H1 (cell line): ENCODE measurements around the gene PIAS4. TPM values are rescaled to one million over a fixed set of nuclear protein-coding genes. Genes with fewer than 3 reads are reported as not detected.

Experiments used
- CTCF ChIA-PET: fragments of 300-600 bp; sonication (Branson Sonifier 250); formaldehyde crosslinking; loops from one replicate; lab custom pipeline; 2021; ENCODE audit not compliant: partially characterized antibody; lab: Charles Lee
- POLR2A ChIA-PET: fragments of 300-600 bp; sonication (Branson Sonifier 250); formaldehyde crosslinking; loops from one replicate; lab custom pipeline; 2021; ENCODE audit warnings: inconsistent platforms; ENCODE audit not compliant: partially characterized antibody; lab: Charles Lee
- DNase-seq, 2 experiments: peaks; one replicate each; pipeline versions ENCODE4 v3.0.0 to v3.0.0-alpha.2; 2010 to 2022; ENCODE audit warnings: low spot score in 2 of 2, low read depth in 1 of 2, mixed read lengths in 1 of 2
- FAIRE-seq: peaks from 2 replicates; lab custom pipeline; 2011; peaks lifted over from hg19 to GRCh38; lab: Jason Lieb, UNC
- H2AFZ ChIP-seq: 2 replicates; pipeline ENCODE4 v1.8.1; 2012; ENCODE audit warnings: low read length, inconsistent platforms
- H2AK5ac ChIP-seq: 2 replicates; pipeline ENCODE4 v1.6.1; 2013; ENCODE audit warnings: low read depth, low read length
- H2BK120ac ChIP-seq: replicated peaks from 2 replicates; pipeline ENCODE3; 2013; ENCODE audit warnings: low read depth, low read length, inconsistent platforms
- H2BK12ac ChIP-seq: 2 replicates; pipeline ENCODE4 v1.6.1; 2013; ENCODE audit warnings: low read depth, low read length
- H2BK15ac ChIP-seq: 2 replicates; pipeline ENCODE4 v1.6.1; 2013; ENCODE audit warnings: low read length
- H2BK20ac ChIP-seq: 2 replicates; pipeline ENCODE4 v1.6.1; 2013; ENCODE audit warnings: low read length
- H2BK5ac ChIP-seq: 2 replicates; pipeline ENCODE4 v1.6.1; 2013; ENCODE audit warnings: low read depth, low read length
- H3K14ac ChIP-seq: 2 replicates; pipeline ENCODE4 v1.6.1; 2013; ENCODE audit warnings: inconsistent platforms; ENCODE audit not compliant: insufficient read length
- H3K18ac ChIP-seq: 2 replicates; pipeline ENCODE4 v1.6.1; 2013; ENCODE audit warnings: low read length; ENCODE audit errors: extremely low read depth
- H3K23ac ChIP-seq: 2 replicates; pipeline ENCODE4 v1.6.1; 2013; ENCODE audit warnings: inconsistent platforms; ENCODE audit not compliant: insufficient read length
- H3K23me2 ChIP-seq: 2 replicates; pipeline ENCODE4 v1.6.1; 2013; ENCODE audit warnings: low read depth, low read length
- H3K27ac ChIP-seq: 2 replicates; pipeline ENCODE4 v1.6.1; 2011; ENCODE audit warnings: low read depth, low read length, inconsistent platforms
- H3K27me3 ChIP-seq, 4 experiments: replicated peaks in 1 of 4; 1 replicate in 1 of 4; 2 replicates in 3 of 4; pipeline versions ENCODE4 v1.6.1 to v1.8.1; 2011 to 2013; ENCODE audit warnings: low read length in 3 of 4, mild to moderate bottlenecking in 3 of 4, inconsistent platforms in 2 of 4, mixed read lengths in 2 of 4, moderate library complexity in 1 of 4; ENCODE audit not compliant: control insufficient read depth in 3 of 4, insufficient read depth in 3 of 4; ENCODE audit errors: extremely low read depth in 1 of 4
- H3K36me3 ChIP-seq, 4 experiments: 2 replicates each; pipeline versions ENCODE4 v1.6.1 to v1.8.1; 2011 to 2013; ENCODE audit warnings: mild to moderate bottlenecking in 4 of 4, low read length in 3 of 4, moderate library complexity in 2 of 4, control low read depth in 1 of 4, inconsistent platforms in 1 of 4; ENCODE audit not compliant: insufficient read depth in 4 of 4, control insufficient read depth in 2 of 4
- H3K4ac ChIP-seq: replicated peaks from 2 replicates; pipeline ENCODE3; 2013; ENCODE audit warnings: low read length, low read depth, mixed read lengths, inconsistent platforms; ENCODE audit not compliant: insufficient read length
- H3K4me1 ChIP-seq, 4 experiments: replicated peaks in 1 of 4; 1 replicate in 1 of 4; 2 replicates in 3 of 4; pipeline versions ENCODE4 v1.6.1 to v1.8.1; 2011 to 2013; ENCODE audit warnings: low read length in 3 of 4, inconsistent platforms in 2 of 4, mixed read lengths in 1 of 4; ENCODE audit not compliant: insufficient read depth in 4 of 4, control insufficient read depth in 3 of 4
- H3K4me2 ChIP-seq, 2 experiments: 2 replicates each; pipeline versions ENCODE4 v1.6.1 to v1.8.1; 2011 to 2013; ENCODE audit warnings: low read depth in 2 of 2, low read length in 2 of 2, control low read depth in 1 of 2, inconsistent platforms in 1 of 2, mild to moderate bottlenecking in 1 of 2; ENCODE audit not compliant: insufficient read depth in 1 of 2
- H3K4me3 ChIP-seq, 4 experiments: fragments of 200-600, 300-600 bp in 1 of 4; sonication (generic), shearing (Covaris generic), sonication (Bioruptor Twin) in 1 of 4; 2 replicates each; pipeline versions ENCODE4 v1.5.1 to v1.8.1; 2011 to 2016; ENCODE audit warnings: low read length in 4 of 4, low read depth in 3 of 4, control low read depth in 2 of 4, inconsistent platforms in 2 of 4, mild to moderate bottlenecking in 2 of 4, mixed read lengths in 1 of 4, moderate library complexity in 1 of 4; ENCODE audit not compliant: insufficient read depth in 2 of 4; ENCODE audit errors: extremely low read depth in 1 of 4
- H3K56ac ChIP-seq: replicated peaks from 2 replicates; pipeline ENCODE3; 2013; ENCODE audit warnings: low read depth, mild to moderate bottlenecking, mixed read lengths, low read length, inconsistent platforms; ENCODE audit not compliant: insufficient read length
- H3K79me1 ChIP-seq: 2 replicates; pipeline ENCODE4 v1.6.1; 2013; ENCODE audit warnings: low read depth, low read length, control low read depth
- H3K79me2 ChIP-seq, 2 experiments: 2 replicates each; pipeline versions ENCODE4 v1.6.1 to v1.8.1; 2012 to 2013; ENCODE audit warnings: low read length in 2 of 2, mild to moderate bottlenecking in 2 of 2, inconsistent platforms in 1 of 2; ENCODE audit not compliant: insufficient read depth in 2 of 2, control insufficient read depth in 1 of 2
- H3K9ac ChIP-seq, 4 experiments: replicated peaks in 1 of 4; 1 replicate in 1 of 4; 2 replicates in 3 of 4; pipeline versions ENCODE4 v1.6.1 to v1.8.1; 2011 to 2013; ENCODE audit warnings: low read depth in 3 of 4, low read length in 3 of 4, control low read depth in 2 of 4, mild to moderate bottlenecking in 2 of 4, moderate library complexity in 2 of 4, inconsistent platforms in 1 of 4; ENCODE audit errors: extremely low read depth in 1 of 4
- H3K9me3 ChIP-seq, 2 experiments: 2 replicates each; pipeline versions ENCODE4 v1.6.1 to v1.8.1; 2012 to 2013; ENCODE audit warnings: mild to moderate bottlenecking in 2 of 2, moderate library complexity in 2 of 2, control low read depth in 1 of 2, inconsistent platforms in 1 of 2, low read depth in 1 of 2, low read length in 1 of 2, mixed read lengths in 1 of 2; ENCODE audit not compliant: insufficient read depth in 2 of 2
- H4K20me1 ChIP-seq, 2 experiments: replicated peaks in 1 of 2; 2 replicates each; pipeline versions ENCODE3 to v1.8.1; 2011 to 2013; ENCODE audit warnings: inconsistent platforms in 2 of 2, low read length in 2 of 2, mild to moderate bottlenecking in 1 of 2; ENCODE audit not compliant: insufficient read depth in 2 of 2, control insufficient read depth in 1 of 2
- H4K5ac ChIP-seq: 2 replicates; pipeline ENCODE4 v1.6.1; 2013; ENCODE audit warnings: low read length, low read depth, mixed read lengths, inconsistent platforms; ENCODE audit not compliant: insufficient read length
- H4K8ac ChIP-seq: 2 replicates; pipeline ENCODE4 v1.8.0; 2013; ENCODE audit warnings: mild to moderate bottlenecking, moderate library complexity, low read length, inconsistent platforms; ENCODE audit not compliant: insufficient read depth; ENCODE audit errors: extremely low read depth
- H4K91ac ChIP-seq: replicated peaks from 2 replicates; pipeline ENCODE3; 2013; ENCODE audit warnings: low read length, mixed read lengths, inconsistent platforms; ENCODE audit not compliant: insufficient read length
- TBP ChIP-seq: IDR thresholded peaks from 2 replicates; pipeline ENCODE4 v1.6.1; 2011; ENCODE audit warnings: low read depth, low read length, improper control_type of control experiment
- WGBS, 2 experiments: shearing (Covaris generic) in 1 of 2; methylation state at CpG; one replicate each; pipeline versions ENCODE4 v1.1.6 to v1.1.7; 2013 to 2015; ENCODE audit warnings: low lambda C conversion rate in 2 of 2, mixed read lengths in 2 of 2, inconsistent platforms in 1 of 2, low coverage in 1 of 2, missing lambda C conversion rate in 1 of 2; ENCODE audit not compliant: insufficient replicate concordance in 2 of 2, insufficient coverage in 1 of 2, insufficient read length in 1 of 2; ENCODE audit errors: extremely low coverage in 1 of 2, missing lambda C conversion rate in 1 of 2; 5-methylcytosine and 5-hydroxymethylcytosine counted together
- polyA plus RNA-seq, 7 experiments: library from polyadenylated mRNA; depleted of rRNA in 3 of 7; stranded (reverse) in 5 of 7; unstranded in 2 of 7; fragments of >200 nt in 5 of 7; fragments of 200-250 nt in 2 of 7; gene quantifications; 1 replicate in 5 of 7; 2 replicates in 1 of 7; 4 replicates in 1 of 7; pipeline versions ENCODE4 v1.2.1 to v1.2.3, GENCODE V29; 2011 to 2013; ENCODE audit warnings: missing spikeins in 2 of 7, mixed read lengths in 2 of 7
- total RNA-seq: library from RNA; stranded (reverse); fragmentation: NEBNext Ultra II Directional; extraction: Animal tissue kit (Norgen Biotek cat#: 25700); gene quantifications from 2 replicates; pipeline ENCODE4 v1.2.1, GENCODE V29; 2021

The PIAS4 gene
- total and polyA plus RNA-seq, 2 of the 8 experiments (the other 6 are each of a cell fraction or from before 2014, with no cell fraction given) = 30.2 to 51.4 TPM

GRCh38 chr19:4055209-4055552 is 47.6 kb downstream of the PIAS4 start:
- H2BK5ac ChIP-seq = no peak overlapping the region
- H3K18ac ChIP-seq = no peak overlapping the region
- no peak overlapping the region for H2BK15ac ChIP-seq
- peaks cover 26% of the 10 kb centered on the region for H3K79me1 ChIP-seq
- no peak for TF ChIP-seq TBP
- TF ChIP-seq, all 59 proteins: peak for 0
- H3K23me2 ChIP-seq = 0 out of 2 replicates have a peak, but pooled peaks cover 3% of the 10 kb centered on the region
- H3K79me2 ChIP-seq = peaks cover 5 to 67% of the 10 kb centered on the region in 2 experiments; a peak in 3 of 4 replicates
- DNase-seq (no peak), FAIRE-seq (no peak)
- no peak overlapping the region for H2BK12ac ChIP-seq
- CTCF ChIA-PET = no interaction called here
- H4K5ac ChIP-seq = no peak overlapping the region
- peaks cover 0 to 12% (median 4%) of the 10 kb centered on the region in 4 experiments; a peak in 3 of 7 replicates for H3K4me1 ChIP-seq
- POLR2A ChIA-PET = interaction anchor here (0.8 to 1.9 kb wide), 3 partner anchors 8 to 75 kb away, joined by 3 to 5 read pairs (median 5); no protein-coding TSS in a partner anchor
- no peak overlapping the region for H3K23ac ChIP-seq
- H3K36me3 ChIP-seq = peaks cover 2 to 24% (median 13%) of the 10 kb centered on the region in 4 experiments
- H3K4ac ChIP-seq = no peak overlapping the region
- no peak overlapping the region; the same call in 1 of the 2 replicates for H4K8ac ChIP-seq
- H3K4me2 ChIP-seq = no peak overlapping the region
- peaks cover 36 to 48% of the 10 kb centered on the region in 2 experiments for H4K20me1 ChIP-seq
- no peak overlapping the region for H3K14ac ChIP-seq
- no peak overlapping the region for H2AK5ac ChIP-seq
- H3K27ac ChIP-seq = no peak overlapping the region
- H3K4me3 ChIP-seq = no peak overlapping the region
- H3K9ac ChIP-seq = no peak overlapping the region
- no peak overlapping the region for H4K91ac ChIP-seq
- H2BK120ac ChIP-seq = no peak overlapping the region
- no peak overlapping the region for H3K56ac ChIP-seq
- H2AFZ ChIP-seq = no peak overlapping the region
- no peaks in the 10 kb centered on the region for H3K27me3 ChIP-seq
- no peaks in the 10 kb centered on the region for H3K9me3 ChIP-seq
- H2BK20ac ChIP-seq = no peak overlapping the region
- WGBS, 2 experiments = 97% methylated on average over 18 of the region's 20 CpGs; no CpG with 5 or more reads in 1 of the 2 experiments
